HUES48 (cell line): ENCODE measurements around the gene ZNF442.
"Not testable (repeated sequence)": the region's sequence is repeated elsewhere in the genome, so short reads cannot be mapped to it uniquely, and the experiment has no call there.

Source experiments
- H3K27ac ChIP-seq: one replicate; pipeline ENCODE4 v1.7.0; 2013; ENCODE audit warnings: low read depth, low read length, inconsistent platforms
- H3K27me3 ChIP-seq: 2 replicates; pipeline ENCODE4 v1.6.1; 2013; ENCODE audit warnings: mild to moderate bottlenecking, low read length; ENCODE audit not compliant: control insufficient read depth, insufficient read depth
- H3K36me3 ChIP-seq: 2 replicates; pipeline ENCODE4 v1.6.1; 2013; ENCODE audit warnings: low read length; ENCODE audit not compliant: control insufficient read depth, insufficient read depth
- H3K4me1 ChIP-seq: 2 replicates; pipeline ENCODE4 v1.6.1; 2013; ENCODE audit warnings: mild to moderate bottlenecking, low read length; ENCODE audit not compliant: control insufficient read depth, insufficient read depth
- H3K4me3 ChIP-seq: 2 replicates; pipeline ENCODE4 v1.5.1; 2013; ENCODE audit warnings: mild to moderate bottlenecking, low read depth, low read length
- H3K9ac ChIP-seq: 2 replicates; pipeline ENCODE4 v1.6.1; 2013; ENCODE audit warnings: mild to moderate bottlenecking, low read depth, low read length, moderate library complexity
- H3K9me3 ChIP-seq: 2 replicates; pipeline ENCODE4 v1.6.1; 2013; ENCODE audit warnings: low read length; ENCODE audit not compliant: control insufficient read depth, insufficient read depth

ZNF442 gene

GRCh38 chr19:12325690-12326089 lies 39.8 kb downstream of the ZNF442 start:
- Histone ChIP-seq H3K9me3 (peaks cover 34% of the 10 kb centered on the region), H3K27me3 (no peaks in the 10 kb centered on the region), H3K9ac (no peak overlapping the region), H3K4me3 (no peak overlapping the region), H3K36me3 (no peaks in the 10 kb centered on the region), H3K27ac (no peak overlapping the region), H3K4me1 (no peaks in the 10 kb centered on the region)

- Histone ChIP-seq H3K9ac (no peak overlapping the region), H3K27me3 (no peaks in the 10 kb centered on the region), H3K9me3 (peaks cover 50% of the 10 kb centered on the region), H3K4me3 (no peak overlapping the region), H3K4me1 (no peaks in the 10 kb centered on the region), H3K27ac (no peak overlapping the region), H3K36me3 (peaks cover 7% of the 10 kb centered on the region; the same call in 1 of the 2 replicates)
Observed at GRCh38 chr19:12318782-12319413, 46.6 kb downstream of the ZNF442 start.

- H3K27ac ChIP-seq: no peak overlapping the region
- H3K27me3 ChIP-seq: no peaks in the 10 kb centered on the region
- H3K4me1 ChIP-seq: no peaks in the 10 kb centered on the region
- no peak overlapping the region for H3K4me3 ChIP-seq
- peaks cover 7% of the 10 kb centered on the region; the same call in 1 of the 2 replicates for H3K36me3 ChIP-seq
- peaks cover 33% of the 10 kb centered on the region for H3K9me3 ChIP-seq
- H3K9ac ChIP-seq: no peak overlapping the region
Observed at GRCh38 chr19:12314553-12314952, 50.9 kb downstream of the ZNF442 start.

- H3K9ac ChIP-seq: not testable (repeated sequence)
Observed at GRCh38 chr19:12308891-12309290, 56.6 kb downstream of the ZNF442 start.

More at GRCh38 chr19:12308891-12309290, 56.6 kb downstream of the ZNF442 start:
- H3K36me3 ChIP-seq, H3K27me3 ChIP-seq, H3K4me1 ChIP-seq, H3K27ac ChIP-seq, H3K4me3 ChIP-seq: not testable (repeated sequence)
- peaks cover 27% of the 10 kb centered on the region for H3K9me3 ChIP-seq
